GM18868 (cell line): ENCODE data around the gene KLK11.
"Not testable (repeated sequence)": the region's sequence is repeated elsewhere in the genome, so short reads cannot be mapped to it uniquely, and the experiment has no call there.

Experiments
- ATAC-seq: cut with Tn5 transposase; IDR thresholded peaks from one replicate; pipeline ENCODE4 v1.9.1; 2021; ENCODE audit warnings: mild to moderate bottlenecking, moderate library complexity; ENCODE audit not compliant: unreplicated experiment

The KLK11 gene

GRCh38 chr19:51006406-51006805 lies 20.0 kb downstream of the KLK11 start:
- no peak for ATAC-seq

GRCh38 chr19:51005248-51005647 lies 21.2 kb downstream of the KLK11 start:
- no peak for ATAC-seq

- ATAC-seq = no peak
These were observed 23.1 kb downstream of the KLK11 start for GRCh38 chr19:51003316-51003715.

GRCh38 chr19:51002542-51003311 lies 23.7 kb downstream of the KLK11 start:
- ATAC-seq = no peak

- no peak for ATAC-seq
These were observed 24.3 kb downstream of the KLK11 start for GRCh38 chr19:51002089-51002532.

GRCh38 chr19:51001515-51001914 lies 24.9 kb downstream of the KLK11 start, which contains the start of gene KLK8:
KLK8 (minus strand) TSS chr19:51001604; CDS start chr19:51001167, 437 bp downstream.
- ATAC-seq = no peak

GRCh38 chr19:51000981-51001380 lies 25.4 kb downstream of the KLK11 start:
- ATAC-seq = no peak

- no peak for ATAC-seq
These were observed 26.0 kb downstream of the KLK11 start for GRCh38 chr19:51000426-51000825.

- ATAC-seq = no peak
These were observed 27.7 kb downstream of the KLK11 start for GRCh38 chr19:50998686-50999085.

- ATAC-seq = no peak
These were observed 28.4 kb downstream of the KLK11 start for GRCh38 chr19:50998061-50998460.

- no peak for ATAC-seq
These were observed 32.3 kb downstream of the KLK11 start for GRCh38 chr19:50994129-50994528.

GRCh38 chr19:50992666-50993035 lies 33.8 kb downstream of the KLK11 start:
- no peak for ATAC-seq

- not testable (repeated sequence) for ATAC-seq
These were observed 42.0 kb downstream of the KLK11 start for GRCh38 chr19:50984416-50984815.

GRCh38 chr19:50983625-50984292 lies 42.7 kb downstream of the KLK11 start, which contains the start of gene KLK7:
KLK7 (minus strand) TSS chr19:50983917; CDS start chr19:50982399, 1,518 bp downstream.
- no peak for ATAC-seq

GRCh38 chr19:50982186-50982585 lies 44.2 kb downstream of the KLK11 start:
- no peak for ATAC-seq

GRCh38 chr19:50981587-50982146 lies 44.7 kb downstream of the KLK11 start:
- no peak for ATAC-seq

- ATAC-seq = no peak
These were observed 46.2 kb downstream of the KLK11 start for GRCh38 chr19:50980208-50980607.

- ATAC-seq = no peak
These were observed 46.7 kb downstream of the KLK11 start for GRCh38 chr19:50979758-50980157.

- ATAC-seq = no peak
These were observed 47.5 kb downstream of the KLK11 start for GRCh38 chr19:50978772-50979390.

- no peak for ATAC-seq
These were observed 48.8 kb downstream of the KLK11 start for GRCh38 chr19:50977626-50978025.

- no peak for ATAC-seq
These were observed 50.6 kb downstream of the KLK11 start for GRCh38 chr19:50975766-50976165.
